ENCODE data around the gene TUBGCP6.

DNA sequence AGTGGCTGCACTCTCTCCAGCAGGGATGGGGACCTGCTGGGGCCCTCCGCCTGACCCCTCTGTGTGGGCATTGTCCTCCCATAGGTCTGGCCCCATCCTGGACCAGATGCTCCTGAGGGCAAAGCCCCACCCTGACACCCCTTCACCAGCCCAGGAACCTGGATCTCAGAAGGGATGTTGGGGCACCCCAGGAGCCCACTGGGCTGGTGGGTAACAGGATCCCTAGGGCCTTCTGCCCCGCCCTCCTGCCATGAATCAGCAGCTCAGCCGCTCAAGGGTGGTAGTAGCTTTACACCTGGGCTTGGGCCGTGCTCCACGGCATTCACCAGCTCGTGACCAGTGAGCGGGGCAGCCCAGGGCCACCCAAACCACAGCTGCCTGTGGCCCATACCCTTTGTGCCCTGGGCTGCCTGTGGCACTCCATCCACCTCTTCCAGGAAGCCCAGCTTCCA lies 17.7 kb upstream of the TUBGCP6 start:
- TF ChIP-seq, protein P1, sequence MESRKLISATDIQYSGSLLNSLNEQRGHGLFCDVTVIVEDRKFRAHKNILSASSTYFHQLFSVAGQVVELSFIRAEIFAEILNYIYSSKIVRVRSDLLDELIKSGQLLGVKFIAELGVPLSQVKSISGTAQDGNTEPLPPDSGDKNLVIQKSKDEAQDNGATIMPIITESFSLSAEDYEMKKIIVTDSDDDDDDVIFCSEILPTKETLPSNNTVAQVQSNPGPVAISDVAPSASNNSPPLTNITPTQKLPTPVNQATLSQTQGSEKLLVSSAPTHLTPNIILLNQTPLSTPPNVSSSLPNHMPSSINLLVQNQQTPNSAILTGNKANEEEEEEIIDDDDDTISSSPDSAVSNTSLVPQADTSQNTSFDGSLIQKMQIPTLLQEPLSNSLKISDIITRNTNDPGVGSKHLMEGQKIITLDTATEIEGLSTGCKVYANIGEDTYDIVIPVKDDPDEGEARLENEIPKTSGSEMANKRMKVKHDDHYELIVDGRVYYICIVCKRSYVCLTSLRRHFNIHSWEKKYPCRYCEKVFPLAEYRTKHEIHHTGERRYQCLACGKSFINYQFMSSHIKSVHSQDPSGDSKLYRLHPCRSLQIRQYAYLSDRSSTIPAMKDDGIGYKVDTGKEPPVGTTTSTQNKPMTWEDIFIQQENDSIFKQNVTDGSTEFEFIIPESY (IDR thresholded peaks at IDR 0.05) = no peak
- TF ChIP-seq, protein P2, sequence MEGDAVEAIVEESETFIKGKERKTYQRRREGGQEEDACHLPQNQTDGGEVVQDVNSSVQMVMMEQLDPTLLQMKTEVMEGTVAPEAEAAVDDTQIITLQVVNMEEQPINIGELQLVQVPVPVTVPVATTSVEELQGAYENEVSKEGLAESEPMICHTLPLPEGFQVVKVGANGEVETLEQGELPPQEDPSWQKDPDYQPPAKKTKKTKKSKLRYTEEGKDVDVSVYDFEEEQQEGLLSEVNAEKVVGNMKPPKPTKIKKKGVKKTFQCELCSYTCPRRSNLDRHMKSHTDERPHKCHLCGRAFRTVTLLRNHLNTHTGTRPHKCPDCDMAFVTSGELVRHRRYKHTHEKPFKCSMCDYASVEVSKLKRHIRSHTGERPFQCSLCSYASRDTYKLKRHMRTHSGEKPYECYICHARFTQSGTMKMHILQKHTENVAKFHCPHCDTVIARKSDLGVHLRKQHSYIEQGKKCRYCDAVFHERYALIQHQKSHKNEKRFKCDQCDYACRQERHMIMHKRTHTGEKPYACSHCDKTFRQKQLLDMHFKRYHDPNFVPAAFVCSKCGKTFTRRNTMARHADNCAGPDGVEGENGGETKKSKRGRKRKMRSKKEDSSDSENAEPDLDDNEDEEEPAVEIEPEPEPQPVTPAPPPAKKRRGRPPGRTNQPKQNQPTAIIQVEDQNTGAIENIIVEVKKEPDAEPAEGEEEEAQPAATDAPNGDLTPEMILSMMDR (IDR thresholded peaks at IDR 0.05 in 2 of 3, conservative IDR thresholded peaks at IDR 0.05 in 1 of 3; ENCODE audit: control insufficient read depth in 2 of 3, extremely low read depth in 1 of 3, insufficient read depth in 1 of 3, low read depth in 3 of 3, low read length in 3 of 3) = no peak
- no peak for TF ChIP-seq POLR2A (IDR thresholded peaks at IDR 0.05; ENCODE audit: low read depth, low read length)
- no peak for TF ChIP-seq FOXM1 (IDR thresholded peaks at IDR 0.05; ENCODE audit: low read depth, low read length)
- no peak for TF ChIP-seq PAX5 (IDR thresholded peaks at IDR 0.05; ENCODE audit: borderline replicate concordance, low read depth, low read length)
- no peak for TF ChIP-seq NRF1 (conservative IDR thresholded peaks at IDR 0.05; ENCODE audit: low read depth, low read length)
- TF ChIP-seq NR2C1 (IDR thresholded peaks at IDR 0.05) = no peak
- TF ChIP-seq ZSCAN29 (IDR thresholded peaks at IDR 0.05) = no peak
- TF ChIP-seq SPI1 (IDR thresholded peaks at IDR 0.05; ENCODE audit: borderline replicate concordance, insufficient read depth, low read depth, low read length) = no peak
